HG03439 (cell line): ENCODE data around the gene RGS6.
A peak's percentile ranks its signal among the peaks of the same experiment; 100 is the strongest.

Experiments used
- ATAC-seq: cut with Tn5 transposase; IDR thresholded peaks from one replicate; pipeline ENCODE4 v1.9.1; 2021; ENCODE audit warnings: mild to moderate bottlenecking, moderate library complexity; ENCODE audit not compliant: unreplicated experiment

RGS6 gene

DNA sequence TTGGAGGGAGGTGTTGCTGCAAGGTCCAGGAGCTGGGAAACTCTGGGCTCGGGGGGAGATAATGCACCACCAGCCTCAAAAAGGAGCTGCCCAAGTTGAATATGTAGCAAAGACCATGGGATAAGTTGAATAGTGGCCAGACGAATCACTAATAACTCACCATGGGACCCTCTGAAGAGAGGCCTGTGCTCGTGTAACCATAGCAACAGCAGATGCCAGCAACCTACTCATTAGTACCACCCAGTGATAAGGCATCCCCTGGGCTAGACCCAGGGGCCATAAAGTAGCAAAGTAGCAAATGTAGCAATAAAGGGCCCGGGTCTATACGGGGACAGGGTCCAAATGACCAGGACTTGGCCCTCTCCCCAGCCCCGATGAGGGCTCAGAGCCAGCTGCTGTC lies 633.7 kb downstream of the RGS6 start:
- ATAC-seq = no peak

GRCh38 chr14:72567226-72567625 lies 635.0 kb downstream of the RGS6 start:
- no peak for ATAC-seq

DNA sequence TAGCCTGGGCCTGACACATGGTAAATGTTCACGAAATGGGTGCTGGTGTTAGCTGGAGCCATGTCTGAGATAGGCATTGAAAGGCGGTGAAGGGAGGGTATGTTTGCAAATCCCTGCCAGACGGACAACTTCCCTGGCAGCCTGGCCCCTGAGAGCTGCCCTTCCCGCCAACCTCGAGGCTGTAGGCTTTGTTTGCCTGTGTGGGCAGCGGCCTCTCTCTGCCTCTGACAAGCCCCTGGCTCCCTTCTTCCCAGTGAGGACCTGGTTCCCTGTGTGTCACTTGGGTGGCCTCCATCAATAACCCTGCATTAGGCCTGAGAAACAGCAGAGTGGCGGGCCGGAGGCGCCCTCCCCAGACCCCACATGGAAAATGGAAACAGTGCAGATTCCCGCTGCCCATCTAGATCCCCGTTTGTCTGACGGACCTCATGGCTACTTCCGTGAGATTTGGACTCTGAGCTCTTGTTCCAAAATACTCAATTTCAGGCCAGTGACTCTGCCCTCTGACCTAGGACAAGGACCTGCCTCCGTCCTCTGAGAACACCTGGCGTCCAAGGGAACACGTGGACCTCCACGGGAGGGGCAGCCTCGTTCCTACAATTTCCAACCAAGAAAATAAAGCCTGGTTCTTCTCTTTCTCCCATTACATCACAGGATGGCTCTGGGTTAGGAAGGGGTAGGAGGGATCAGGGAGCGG lies 636.2 kb downstream of the RGS6 start:
- no peak for ATAC-seq

GRCh38 chr14:72573725-72574417 lies 641.6 kb downstream of the RGS6 start:
- ATAC-seq = no peak

DNA sequence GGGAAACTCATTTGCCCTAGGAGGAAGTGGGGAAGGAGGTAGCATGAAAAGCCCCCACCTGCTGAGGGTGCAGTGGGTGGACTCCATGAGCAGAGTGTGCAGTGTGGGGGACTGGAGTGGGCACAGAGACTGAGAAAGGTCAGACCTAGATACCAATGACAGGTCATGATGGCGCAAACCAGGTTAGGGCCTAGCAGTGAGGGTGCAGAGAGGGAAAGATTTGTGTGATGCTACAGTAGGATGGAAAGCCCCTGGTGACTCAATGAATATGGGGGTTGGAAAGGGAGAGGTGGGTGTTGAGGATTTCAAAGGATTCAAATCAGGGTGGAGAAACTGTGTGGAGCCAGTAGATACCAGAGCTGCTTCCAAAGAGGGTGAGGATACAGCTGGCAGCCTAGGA lies 642.5 kb downstream of the RGS6 start:
- no peak for ATAC-seq

GRCh38 chr14:72576258-72576657 lies 644.0 kb downstream of the RGS6 start:
- ATAC-seq = no peak

DNA sequence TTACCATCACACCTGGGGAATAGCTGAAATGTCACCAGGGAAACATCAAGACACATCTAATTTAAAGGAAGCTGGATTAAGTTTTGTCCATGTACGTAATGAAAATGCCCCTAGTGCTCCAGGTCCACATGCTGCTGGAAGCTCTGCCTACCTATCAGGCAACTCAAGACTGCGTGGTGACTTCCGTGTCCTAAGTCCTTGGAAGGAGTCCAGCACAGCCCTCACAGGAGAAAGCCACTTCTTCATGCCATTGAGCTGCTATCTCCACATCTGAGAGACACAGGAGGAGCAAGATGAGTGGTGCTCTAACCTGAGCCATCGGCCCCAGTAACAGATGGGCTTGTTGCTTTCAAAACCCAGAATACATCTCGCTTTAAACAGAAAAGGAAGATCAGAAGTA lies 645.3 kb downstream of the RGS6 start:
- ATAC-seq = no peak

- no peak for ATAC-seq
Observed at GRCh38 chr14:72578514-72578913, 646.3 kb downstream of the RGS6 start.

DNA sequence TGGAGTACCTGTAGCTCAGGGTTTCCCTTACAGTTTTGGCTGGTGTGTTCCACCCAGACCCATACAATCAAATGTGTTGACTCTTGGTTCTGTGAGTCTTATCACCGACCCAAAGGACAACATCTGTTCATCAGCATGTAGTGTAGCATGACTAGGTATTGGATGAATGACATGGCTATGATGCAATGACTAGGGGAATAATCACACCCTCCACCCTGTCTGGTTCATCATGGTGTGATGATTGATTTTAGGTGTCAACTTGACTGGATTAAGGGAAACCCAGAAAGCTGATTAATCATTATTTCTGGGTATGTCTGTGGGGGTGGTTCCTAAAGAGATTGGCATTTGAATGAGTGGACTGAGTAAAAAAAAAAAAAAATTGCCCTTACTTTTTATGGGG lies 650.4 kb downstream of the RGS6 start:
- ATAC-seq = no peak

- ATAC-seq = no peak
Observed at GRCh38 chr14:72583316-72584272, 651.4 kb downstream of the RGS6 start.

DNA sequence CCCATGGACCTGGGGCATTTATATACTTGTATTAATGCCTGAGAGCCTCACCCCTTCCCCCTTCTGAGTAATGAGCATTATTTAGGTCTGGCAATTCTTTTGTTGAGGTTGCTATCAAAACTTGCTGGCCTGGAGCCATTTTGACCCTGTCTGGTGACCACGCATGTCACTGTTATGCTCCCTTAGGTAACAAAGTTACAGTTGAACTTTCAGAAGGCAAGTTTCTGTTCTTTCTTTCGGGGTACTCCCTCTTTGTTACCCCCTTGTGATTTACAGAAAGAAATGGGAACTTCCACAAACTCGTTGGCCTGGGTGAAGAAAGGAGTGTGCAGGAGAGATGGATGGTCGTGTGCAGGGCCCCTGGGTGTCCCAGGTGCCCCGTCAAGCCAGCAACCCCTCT lies 656.3 kb downstream of the RGS6 start:
- ATAC-seq = no peak

DNA sequence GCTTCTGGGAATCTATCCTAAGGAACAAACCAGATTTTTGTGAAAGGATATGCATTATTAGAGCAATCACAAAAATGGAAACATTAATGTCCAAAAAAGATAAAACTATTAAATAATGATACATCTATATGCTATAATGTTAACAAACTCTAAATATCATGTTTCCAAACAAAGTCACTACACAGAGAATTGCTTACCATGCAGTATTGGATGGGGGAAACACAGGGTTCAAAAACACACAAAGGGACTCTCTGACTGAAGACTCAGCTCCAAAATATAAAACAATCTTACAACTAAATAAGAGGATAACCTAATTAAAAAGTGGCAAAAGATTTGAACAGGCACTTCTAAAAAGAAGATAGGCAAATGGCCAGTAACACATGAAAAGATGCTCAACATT lies 657.4 kb downstream of the RGS6 start:
- ATAC-seq = no peak

DNA sequence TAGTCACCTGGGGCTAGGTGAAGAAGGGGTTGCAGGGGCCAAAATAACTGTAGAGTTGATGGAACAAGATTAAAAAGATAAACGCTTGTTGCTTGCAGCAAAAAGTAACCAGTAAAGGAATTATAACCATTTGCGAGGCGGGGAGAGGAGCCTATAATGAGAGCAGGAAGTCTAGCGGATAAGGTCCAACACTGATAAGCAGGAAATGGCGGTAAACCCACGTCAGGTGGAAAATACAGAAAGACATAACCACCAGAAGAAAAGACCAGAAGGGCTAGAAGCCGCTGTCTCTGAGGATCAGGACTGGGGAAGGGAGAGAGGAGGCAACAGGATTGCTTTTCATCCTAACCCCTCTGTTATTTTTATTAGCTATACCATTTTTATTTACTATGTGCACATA lies 658.3 kb downstream of the RGS6 start:
- no peak for ATAC-seq

- ATAC-seq = no peak
Observed at GRCh38 chr14:72591391-72591790, 659.2 kb downstream of the RGS6 start.

DNA sequence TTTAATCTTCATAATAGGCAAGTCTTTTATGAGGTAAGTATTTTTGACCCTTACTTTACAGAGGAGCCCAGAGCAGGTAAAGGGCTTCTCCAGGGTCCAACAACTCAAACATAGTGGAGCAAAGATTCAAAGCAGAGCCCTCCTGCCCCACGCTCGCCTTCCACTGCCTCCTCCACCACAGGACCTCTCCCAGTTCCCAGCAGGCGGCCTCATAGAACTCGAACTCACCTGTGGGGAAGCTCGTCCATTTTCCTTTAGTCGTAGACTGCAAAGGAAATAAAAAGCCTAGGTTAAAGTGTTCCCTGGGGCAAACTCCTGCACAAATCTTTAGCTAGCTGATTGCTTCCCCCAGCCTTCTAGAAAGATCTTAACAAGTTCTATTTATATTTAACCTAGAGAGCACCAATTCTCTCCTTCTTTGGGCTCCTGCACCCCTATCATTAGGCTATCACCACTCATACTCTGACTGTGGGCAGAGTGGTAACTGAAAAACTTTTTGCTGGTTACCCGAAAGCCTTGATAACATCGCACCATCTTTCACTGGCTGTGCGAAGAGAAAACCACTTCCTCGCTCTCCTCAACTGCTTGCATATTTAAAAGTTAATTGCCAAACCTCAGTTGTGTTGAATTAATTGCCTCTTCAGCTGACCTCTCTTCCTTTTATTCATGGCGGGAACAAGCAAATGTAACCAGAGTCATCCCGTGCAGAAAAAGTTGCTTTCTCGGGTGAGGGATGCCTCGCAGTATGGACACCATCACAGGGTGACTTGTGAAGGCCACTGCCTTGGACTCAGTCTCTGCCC lies 662.1 kb downstream of the RGS6 start:
- no peak for ATAC-seq

- ATAC-seq = no peak
Observed at GRCh38 chr14:72595152-72595862, 663.1 kb downstream of the RGS6 start.

DNA sequence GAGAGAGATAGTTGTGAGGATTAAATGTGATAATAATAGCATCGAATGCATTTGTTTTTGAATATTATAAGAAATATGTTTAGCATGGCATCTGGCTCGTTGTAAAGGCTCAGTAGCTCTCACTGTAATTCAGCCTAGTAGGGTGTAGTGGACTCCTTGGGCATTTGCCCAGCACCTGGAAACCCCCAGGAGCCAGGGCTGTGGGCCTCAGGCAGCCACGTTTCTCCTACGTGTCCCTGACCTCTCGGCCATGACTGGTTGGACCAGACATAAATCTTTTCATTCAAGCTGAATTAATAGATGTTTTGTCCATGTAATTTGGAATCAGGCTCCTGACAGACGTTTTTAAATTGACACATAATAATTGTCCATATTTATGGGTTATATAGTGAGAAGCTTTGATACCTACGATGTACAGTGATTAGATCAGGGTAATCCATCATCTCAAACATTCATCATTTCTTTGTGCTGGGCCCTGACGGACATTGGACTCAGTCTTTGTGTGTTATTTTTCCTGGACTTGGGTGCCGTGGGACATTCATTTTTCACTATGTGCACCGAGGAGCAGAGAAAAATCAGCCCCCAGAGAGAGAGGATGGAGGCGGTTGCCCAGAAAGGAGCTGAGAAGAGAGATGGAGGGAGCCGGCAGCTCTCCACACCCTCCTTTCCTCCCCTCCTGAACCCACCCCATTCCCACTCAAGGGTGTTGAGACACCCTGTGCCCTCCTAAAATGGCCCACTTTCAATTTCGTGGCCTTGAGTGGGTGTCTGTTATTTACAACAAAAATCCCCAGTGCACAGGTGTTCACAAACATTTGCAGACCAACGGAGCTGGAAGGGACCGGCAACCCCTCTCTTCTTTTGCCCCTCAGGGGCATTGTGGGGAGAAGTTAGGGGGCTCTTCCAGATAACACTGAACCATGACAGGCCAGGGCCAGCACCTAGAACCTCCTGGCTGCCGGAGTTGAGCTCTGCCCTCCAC lies 665.3 kb downstream of the RGS6 start:
- no peak for ATAC-seq

DNA sequence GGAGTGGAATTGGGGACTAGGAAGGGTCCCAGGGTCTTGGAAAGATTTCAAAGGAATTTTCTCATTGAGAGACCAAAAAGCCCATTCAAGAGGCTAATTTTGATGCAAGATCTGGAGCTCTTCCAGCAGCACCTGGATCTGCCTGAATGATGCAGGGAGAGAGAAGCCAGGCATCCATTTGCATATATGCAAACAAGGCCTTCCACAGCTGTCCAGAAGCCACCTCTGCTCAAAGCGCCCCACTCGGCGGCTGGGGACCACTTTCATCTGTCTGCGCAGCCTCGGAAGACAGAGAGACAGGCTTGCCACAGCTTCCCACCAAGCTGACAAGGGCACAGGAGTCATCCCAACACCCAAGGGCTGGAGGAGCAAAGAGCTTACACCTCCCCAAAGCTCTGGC lies 666.1 kb downstream of the RGS6 start:
- peak; percentile 53 for ATAC-seq
